GM18868 (cell line): ENCODE results near the gene CDKAL1.
"Not testable (repeated sequence)": the region's sequence is repeated elsewhere in the genome, so short reads cannot be mapped to it uniquely, and the experiment has no call there.

Experiments
- ATAC-seq: cut with Tn5 transposase; IDR thresholded peaks from one replicate; pipeline ENCODE4 v1.9.1; 2021; ENCODE audit warnings: mild to moderate bottlenecking, moderate library complexity; ENCODE audit not compliant: unreplicated experiment

Gene CDKAL1

DNA sequence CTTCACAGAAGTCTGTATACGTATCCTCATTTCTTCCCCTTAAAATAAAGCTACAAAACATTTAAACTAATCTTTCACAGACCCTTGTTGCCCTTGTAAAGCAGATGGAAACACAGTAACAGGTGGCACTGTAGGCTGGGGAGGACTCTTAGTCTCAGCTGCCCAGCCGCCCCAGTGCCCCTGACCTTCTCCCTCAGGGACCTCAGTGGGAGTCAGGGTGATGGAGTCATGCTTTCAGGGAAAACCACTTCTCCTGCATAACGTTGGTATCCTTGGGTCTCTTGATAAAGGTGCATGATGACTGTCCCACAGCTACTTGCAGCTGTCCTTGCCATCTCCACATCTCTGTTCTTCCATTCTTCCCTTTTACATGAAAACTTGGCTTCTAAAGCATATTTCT, 198.6 kb downstream of the CDKAL1 start:
- ATAC-seq = no peak

DNA sequence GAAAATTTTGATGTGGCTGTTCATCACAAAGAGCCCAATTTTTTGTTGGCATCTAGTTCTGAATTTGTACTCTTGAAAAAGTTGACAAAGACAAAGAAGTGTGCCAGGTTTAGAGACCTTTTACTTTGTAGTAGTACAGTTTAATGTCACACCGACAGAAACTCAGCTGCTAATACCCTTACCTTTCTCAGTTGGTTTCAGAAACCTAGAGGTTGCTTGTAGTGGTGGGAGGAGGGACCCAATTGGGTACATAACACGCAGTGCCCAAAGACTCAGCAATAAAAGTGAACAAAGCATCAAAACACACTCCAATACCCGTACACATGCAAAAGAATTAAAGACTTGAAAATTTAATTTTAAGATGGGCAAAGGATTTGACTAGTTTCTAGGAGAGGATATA, 203.7 kb downstream of the CDKAL1 start:
- ATAC-seq = no peak

DNA sequence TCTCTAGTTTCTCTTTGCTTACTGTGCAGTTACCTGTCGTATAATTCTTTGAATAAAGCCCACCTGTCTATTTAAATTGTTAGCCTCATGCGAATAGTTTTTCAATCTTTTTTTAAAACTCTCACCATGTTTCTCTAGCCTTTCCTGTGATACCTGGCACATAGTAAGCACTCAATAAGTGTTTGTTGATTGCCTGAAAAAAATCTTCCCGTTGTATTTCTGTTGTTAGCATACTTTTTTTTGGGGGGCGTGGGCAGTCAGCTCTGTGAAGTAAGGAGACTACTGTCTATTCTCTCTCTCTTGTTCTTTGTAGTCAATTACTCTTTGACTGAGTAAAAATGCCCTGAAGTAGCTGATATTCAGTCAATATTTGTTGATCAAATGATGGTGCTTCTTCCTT, 205.8 kb downstream of the CDKAL1 start:
- ATAC-seq = no peak

DNA sequence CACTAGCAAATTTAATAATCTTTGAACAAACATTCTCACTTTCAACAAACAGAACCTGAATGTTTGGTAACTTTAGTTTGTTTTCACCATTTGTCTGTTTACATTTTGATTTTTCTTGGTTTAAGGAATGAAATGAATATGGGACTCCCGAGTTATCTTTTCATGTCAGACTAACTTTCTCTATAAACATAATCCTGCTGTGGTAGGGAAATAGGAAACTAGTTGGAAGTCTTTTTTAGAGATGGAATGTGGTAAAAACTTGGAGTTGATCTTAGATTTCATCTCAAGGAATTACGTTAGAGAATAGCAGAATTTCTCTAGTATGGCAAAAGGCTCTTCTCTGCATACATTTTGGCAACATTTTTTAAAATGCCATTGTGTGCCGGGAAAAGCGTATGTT, 206.5 kb downstream of the CDKAL1 start:
- ATAC-seq = no peak

DNA sequence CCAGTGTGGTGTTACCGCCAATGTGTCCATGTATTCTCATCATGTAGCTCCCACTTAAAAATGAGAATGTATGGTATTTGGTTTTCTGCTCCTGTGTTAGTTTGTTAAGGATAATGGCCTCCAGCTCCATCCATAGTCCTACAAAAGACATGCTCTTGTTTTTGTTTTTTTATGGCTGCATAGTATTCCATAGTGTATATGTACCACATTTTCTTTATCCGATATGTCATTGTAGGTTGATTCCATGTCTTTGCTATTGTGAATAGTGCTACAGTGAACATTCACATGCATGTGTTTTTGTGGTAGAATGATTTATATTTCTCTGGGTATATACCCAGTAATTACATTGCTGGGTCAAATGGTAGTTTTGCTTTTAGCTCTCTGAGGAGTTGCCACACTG, 207.2 kb downstream of the CDKAL1 start:
- no peak for ATAC-seq

DNA sequence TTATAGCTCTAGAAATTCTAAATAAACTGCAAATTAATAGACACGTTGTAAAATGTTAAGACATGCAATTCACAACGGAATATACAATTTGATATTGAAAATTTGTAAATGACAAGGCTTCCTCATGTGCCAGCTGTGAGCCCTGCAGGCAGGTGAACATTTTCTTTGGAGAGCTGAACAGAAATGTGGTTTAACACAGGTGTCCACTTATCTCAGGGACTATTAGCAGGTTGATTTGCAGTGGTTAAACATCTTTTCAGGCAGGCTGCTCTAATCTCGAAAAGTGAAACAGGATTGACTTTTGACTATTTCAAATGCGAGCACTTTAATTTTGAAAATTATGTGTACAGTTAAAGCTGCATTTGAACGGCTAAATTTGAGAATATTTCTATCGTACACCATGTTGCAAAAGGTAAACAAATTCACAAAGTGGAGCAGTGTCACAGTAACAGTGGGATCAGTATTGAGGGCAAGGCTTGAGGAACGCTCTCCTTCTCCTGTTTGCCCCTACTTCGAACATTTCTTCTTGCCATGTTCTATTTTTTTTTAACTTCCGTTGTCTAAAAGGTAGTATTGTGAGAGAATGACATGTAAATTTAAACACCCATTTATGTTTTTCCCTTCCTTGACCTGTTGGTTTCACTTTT, 210.8 kb downstream of the CDKAL1 start:
- no peak for ATAC-seq

DNA sequence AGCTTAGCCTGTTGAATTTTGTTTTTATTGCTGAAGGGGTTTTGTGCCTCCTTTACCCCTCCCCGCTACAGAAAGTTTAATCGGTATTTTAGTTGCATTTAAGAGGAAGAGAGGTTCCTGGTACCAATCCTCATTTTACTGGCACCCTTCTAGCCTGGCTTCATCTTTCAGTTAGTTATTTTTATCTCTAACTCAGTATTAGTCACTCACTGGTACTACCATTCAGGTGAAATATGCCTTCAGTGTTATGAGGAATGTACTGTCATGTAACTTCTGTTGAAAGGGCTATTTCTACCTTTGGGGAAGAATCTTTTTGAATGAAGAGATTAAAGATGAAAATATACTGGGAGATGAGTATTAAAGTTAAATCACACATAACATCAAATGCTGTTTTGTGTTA, 211.8 kb downstream of the CDKAL1 start:
- ATAC-seq = peak; percentile 82

DNA sequence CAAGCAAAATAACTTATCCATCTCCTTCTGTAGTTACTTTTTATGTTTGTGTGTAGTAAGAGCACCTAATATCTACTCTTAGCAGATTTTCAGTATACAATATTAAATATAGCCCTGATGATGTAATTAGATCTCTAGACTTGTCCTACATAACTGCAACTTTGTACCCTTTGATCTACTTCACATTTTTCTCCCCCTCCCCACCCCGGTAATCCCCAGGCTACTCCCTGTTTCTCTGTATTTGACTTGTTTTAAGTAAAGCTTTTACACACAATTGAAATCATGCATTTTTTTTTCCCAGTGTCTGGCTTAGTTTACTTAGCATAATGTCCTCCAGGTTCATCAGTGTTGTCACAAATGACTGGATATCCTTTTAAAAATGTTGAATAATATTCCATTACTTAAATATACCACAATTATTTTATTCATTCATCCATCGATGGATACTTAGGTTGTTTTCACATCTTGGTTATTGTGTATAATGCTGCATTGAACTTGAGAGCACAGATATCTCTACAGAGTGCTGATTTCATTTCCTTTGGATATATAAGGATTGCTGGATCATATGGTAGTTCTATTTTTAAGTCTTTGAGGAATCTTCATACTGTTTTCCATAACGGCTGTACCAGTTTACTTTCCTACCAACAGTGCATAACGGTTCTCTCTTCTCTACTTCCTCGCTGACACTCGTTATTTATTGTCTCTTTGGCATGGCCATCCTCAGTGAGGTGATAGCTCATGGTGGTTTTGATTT, 212.7 kb downstream of the CDKAL1 start:
- peak; percentile 64 for ATAC-seq

DNA sequence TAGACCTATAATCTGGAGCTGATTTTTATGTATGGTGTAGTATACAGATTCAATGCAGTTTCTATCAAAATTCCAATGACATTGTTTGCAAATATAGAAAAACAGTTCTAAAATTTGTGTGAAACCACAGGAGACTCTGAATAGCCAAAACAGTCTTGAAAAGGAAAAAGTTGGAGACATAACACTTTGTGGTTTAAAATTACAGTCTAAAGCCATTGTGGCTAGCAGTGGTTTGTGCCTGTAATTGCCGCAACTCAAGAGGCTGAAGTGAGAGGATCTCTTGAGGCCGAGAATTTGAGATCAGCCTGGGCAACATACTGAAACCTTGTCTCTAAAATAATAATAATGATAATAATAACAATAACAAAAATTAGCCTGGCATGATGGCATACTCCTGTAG, 213.7 kb downstream of the CDKAL1 start:
- no peak for ATAC-seq

DNA sequence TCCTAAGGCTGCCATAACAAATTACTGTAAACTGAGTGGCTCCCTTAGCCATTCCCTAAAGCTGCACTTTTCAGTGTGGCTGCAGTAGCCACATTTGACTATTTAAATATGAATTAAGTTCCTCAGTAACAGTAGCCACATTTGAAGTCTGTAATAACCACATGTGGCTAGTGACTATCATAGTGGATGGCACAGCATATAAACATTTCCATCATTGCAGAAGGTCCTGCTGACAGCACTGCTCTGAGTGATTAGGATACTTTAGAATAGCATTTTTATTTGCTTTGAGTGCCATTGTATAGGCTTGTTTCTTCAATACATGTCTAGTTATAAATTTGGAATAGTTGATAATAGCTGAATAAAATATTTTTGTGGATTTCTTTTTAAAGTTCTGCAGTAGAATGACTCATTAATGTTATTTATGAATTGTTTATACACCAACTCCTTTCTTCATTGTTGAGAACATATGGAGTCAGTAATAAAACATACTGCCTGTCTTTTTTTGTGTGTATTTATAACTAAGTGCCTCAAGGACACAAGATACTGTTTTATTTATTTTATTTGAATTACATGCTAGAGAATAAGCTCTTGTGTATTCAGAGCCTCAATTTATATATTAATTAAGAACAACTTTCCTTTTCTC, 217.2 kb downstream of the CDKAL1 start:
- ATAC-seq = no peak

DNA sequence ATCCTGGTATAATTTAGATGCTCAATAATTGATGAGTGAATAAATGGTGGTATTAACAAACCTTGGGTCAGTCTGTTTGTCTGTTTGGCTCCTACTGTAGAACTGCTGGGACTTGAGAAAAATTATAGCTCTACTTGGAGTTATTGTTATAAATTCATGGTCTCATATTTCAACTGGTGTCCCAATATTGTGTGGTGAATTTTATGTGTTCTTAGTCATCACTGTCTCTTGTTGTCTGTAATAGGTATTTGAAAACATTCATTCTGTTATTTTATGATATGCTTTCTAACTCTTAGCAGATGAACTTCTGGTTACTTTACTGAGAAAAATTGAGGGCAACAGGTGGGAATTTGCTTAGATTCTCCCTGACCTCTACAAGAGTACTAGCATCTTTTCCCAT, 221.4 kb downstream of the CDKAL1 start:
- ATAC-seq = no peak

DNA sequence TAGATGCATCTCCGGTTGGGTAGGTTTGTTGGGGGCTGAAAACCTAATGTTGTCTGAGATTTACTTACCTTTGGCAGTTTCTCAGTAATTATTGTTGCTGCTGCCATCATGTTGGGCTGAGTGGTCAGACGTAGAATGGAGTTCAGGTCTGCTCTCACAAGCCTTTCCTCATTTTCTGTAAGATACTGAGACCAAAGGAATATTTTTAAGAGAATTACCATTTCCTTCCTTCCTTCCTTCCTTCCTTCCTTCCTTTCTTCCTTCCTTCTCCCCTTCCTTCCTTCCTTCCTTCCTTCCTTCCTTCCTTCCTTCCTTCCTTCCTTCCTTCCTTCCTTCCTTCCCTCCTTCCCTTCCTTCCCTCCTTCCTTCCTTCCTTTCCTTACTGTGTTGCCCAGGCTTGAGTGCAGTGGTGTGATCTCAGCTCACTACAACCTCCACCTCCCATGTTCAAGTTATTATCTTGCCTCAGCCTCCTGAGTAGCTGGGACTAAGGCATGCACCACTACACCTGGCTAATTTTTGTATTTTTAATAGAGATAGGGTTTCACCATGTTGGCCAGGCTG, 222.4 kb downstream of the CDKAL1 start:
- not testable (repeated sequence) for ATAC-seq

DNA sequence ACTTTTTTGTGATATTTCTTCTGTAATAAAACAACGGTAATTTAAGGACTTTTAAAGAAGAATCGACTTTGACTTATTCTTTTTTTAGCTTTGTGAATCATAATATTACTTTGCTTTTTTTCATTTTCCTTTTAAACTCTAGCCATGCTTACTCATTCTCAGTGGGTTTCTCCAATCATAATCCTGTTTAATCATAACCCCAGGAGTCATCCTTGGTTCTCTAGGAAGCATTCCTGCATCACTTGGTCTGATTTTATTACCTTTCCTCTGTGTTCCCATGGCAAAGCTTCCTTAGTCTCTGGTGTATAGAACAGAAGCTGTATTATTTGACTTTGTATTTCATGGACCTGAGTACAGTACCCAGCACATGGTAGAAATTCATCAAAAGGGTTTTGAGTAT, 223.5 kb downstream of the CDKAL1 start:
- no peak for ATAC-seq

DNA sequence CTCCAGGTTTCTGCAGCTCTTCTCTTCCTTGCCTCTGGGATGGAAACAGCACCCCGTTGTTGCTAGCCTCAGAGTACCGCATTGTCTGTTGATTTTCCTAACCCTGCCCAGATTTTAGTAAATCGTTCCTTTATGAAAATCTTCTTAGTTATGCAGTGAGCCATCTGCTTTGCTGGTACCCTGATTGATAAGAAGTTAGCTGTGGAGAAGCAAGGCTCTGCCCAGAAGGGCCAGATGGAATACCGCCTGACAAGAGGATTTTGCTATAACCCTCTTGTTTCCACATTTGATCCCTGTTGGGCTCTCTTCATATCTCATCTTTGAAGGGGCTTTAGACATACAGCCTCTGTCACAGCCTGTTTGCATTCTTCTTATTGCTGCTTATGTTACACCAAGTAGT, 229.0 kb downstream of the CDKAL1 start:
- no peak for ATAC-seq

DNA sequence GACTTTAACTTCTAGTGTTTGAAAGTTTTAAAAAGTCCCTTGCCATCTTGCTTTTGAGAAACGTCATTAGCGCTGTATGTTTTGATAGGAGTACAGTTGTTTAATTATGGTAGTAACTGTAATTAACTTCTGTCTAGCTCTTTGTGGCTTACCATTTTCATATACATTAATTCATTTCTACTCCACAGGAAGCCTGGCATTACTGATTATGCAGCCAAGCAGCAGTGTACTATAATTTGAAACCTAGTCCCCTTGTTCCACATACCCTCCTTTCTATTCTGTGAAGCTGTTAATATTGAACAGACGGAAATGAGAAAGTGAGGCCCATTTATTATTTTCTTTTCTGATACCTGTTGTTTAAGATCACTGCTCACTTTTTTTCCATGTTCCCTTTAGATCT, 235.4 kb downstream of the CDKAL1 start:
- no peak for ATAC-seq

DNA sequence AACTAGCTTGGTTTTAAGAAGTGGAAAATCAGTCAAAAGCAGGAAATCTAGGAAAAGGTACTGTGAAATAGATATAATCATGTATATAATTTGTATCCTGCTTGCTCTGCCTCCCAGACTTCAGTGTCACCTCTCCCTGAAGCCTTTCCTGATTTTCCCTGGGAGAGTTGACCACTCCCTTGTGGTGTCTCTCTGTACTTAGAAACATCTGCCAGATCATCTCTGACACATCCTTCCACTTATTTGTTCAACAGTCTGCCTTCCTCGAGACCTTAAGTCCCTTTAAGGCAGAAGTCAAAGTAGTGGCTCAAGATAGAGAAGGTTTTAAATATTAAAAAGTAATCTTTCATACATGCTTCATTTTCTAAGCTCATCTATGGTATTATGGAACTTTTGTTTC, 236.5 kb downstream of the CDKAL1 start:
- no peak for ATAC-seq

DNA sequence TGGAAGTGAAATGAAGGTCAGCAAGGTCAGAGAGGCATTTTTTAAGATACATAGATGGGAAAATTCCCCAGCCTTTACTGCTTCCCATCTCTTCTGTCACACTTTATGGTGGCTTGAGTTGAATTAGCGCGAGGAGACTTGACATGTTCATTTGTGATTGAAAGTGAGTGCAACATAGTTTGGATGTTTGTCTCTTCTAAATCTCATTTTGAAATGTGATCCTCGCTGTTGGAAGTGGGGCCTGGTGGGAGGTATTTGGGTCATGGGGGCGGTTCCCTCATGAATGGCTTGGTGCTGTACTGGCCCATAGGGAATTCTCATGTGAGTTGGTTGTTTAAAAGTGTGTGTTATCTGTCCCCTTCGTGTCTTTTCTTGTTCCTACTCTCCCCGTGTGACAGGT, 237.2 kb downstream of the CDKAL1 start:
- no peak for ATAC-seq

DNA sequence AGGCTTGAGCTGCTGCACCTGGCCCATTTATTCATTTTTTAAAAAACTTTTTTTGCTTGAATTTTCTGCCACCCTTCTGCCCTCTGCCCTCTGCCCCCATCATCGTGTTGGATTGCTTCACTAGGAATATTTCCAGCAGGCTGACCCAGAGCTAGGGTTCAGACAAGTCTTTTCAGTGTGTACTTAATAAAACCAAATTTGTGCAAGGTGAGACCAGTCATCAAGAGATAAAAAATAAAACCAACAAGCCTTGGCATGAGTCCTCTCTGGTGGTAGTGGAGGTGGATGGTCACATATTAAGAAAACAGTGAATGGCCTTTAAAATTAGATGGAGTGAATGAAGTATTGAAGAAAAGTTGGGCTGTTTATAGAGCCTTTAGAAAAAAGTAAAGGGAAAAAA, 239.6 kb downstream of the CDKAL1 start:
- ATAC-seq = no peak

DNA sequence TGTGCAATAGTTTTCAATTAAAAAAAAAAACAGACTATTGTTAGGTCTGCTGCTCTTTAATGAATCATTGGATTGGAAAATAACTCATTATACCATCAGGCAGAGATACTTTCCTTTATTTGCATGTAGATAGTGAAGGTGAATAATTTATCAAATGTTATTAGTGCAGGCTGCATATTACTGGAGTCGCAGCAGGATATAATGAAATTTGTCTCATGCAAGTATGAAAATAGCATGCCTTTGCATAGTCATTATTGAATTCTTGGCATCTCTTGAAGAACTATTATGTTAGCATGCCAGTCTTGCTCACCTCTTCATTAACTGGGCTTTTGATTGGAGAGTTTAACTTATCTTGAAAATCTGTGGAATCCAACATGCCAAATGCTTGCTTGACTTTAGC, 241.7 kb downstream of the CDKAL1 start:
- ATAC-seq = no peak

DNA sequence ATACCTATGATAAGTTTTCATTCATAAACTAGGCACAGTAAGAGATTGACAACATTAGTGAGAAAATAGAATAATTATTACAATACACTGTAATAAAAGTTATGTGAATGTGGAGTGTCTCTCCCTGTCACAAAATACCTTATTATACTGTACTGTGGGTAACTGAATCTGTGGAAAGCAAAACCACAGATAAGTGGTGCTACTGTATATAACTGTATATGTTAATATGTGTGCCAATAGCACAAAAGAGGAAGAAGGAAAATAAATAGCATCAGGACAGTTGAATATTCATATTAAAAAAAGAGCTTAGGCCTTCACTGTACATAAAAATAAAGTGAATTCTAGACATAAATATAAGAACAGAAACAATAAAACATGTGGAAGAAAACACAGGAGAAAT, 243.5 kb downstream of the CDKAL1 start:
- ATAC-seq = no peak

DNA sequence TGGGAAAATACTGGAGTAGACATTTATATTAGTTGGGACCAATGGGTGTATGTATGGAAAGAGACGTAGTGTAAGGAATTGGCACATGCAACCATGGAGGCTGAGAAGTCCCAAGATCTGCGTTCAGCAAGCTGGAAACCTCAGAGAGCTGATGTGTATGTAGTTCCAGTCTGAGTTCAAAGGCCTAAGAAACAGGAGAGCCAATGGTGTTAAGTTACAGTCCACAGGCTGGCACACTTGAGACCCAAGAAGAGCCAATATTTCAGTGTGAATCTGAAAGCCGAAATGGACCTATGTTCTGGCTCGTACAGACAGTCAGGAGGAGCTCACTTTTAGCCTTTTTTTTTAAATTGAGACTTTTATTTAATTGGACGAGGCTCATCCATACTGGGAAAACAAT, 244.2 kb downstream of the CDKAL1 start:
- no peak for ATAC-seq

DNA sequence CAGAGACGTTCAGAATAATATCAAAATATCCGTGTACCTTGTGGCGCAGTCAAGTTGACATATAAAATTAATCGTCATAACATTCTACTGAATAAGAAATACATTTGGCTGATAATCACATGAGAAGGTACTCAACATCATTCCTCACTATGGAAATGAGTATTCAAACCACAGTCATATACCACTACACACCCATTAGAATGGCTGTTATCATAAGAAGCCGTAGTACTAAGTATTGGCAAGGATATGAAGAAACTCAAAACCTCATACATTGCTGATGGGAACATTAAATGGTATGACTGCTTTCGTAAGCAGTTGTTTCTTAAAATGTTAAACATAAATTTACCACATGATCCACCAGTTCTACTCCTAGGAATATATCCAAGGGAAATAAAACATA, 244.7 kb downstream of the CDKAL1 start:
- no peak for ATAC-seq
